ENCODE results near the gene UBAC1. TPM values are rescaled to one million over a fixed set of nuclear protein-coding genes. Genes with fewer than 3 reads are reported as not detected.
"Not testable (repeated sequence)": the region's sequence is repeated elsewhere in the genome, so short reads cannot be mapped to it uniquely, and the experiment has no call there.

The UBAC1 gene
- total RNA-seq, 4 donors from 2014 or later, result 47.6 to 63.2 (median 54.3) TPM

GRCh38 chr9:135946392-135946994, 14.7 kb downstream of the UBAC1 start:
- TF ChIP-seq CTCF (IDR thresholded peaks at IDR 0.05) (no peak), POLR2A (IDR thresholded peaks at IDR 0.05) (no peak)
- Histone ChIP-seq H3K36me3 (peaks cover 27 to 87% (median 44%) of the 10 kb centered on the region in 3 donors), H3K4me1 (peaks cover 1 to 17% (median 9%) of the 10 kb centered on the region in 3 donors), H3K27ac (no peak overlapping the region), H3K4me3 (no peak overlapping the region), H3K27me3 (no peaks in the 10 kb centered on the region), H3K9me3 (no peaks in the 10 kb centered on the region)
- WGBS, 2 donors, result 89 to 91% methylated on average over 8 to 11 of the region's 14 CpGs
- no peak for DNase-seq
- intact Hi-C loops (cut with DNase I), result no loop called here

- Histone ChIP-seq H3K9me3 (no peaks in the 10 kb centered on the region), H3K27me3 (no peaks in the 10 kb centered on the region), H3K27ac (no peak overlapping the region), H3K4me1 (peaks cover 0 to 12% (median 4%) of the 10 kb centered on the region in 3 donors), H3K4me3 (no peak overlapping the region), H3K36me3 (peaks cover 27 to 93% (median 44%) of the 10 kb centered on the region in 3 donors)
- WGBS, 2 donors, result 95 to 99% methylated on average over 8 to 12 of the region's 18 CpGs
- TF ChIP-seq POLR2A (IDR thresholded peaks at IDR 0.05) (no peak), CTCF (IDR thresholded peaks at IDR 0.05) (no peak)
- no peak for DNase-seq
- intact Hi-C loops (cut with DNase I), result no loop called here
Observed at GRCh38 chr9:135945969-135946368, 15.2 kb downstream of the UBAC1 start.

GRCh38 chr9:135944444-135945252, 16.5 kb downstream of the UBAC1 start:
- H3K36me3 ChIP-seq, result peaks cover 24 to 99% (median 49%) of the 10 kb centered on the region in 3 donors
- intact Hi-C loops (cut with DNase I), result no loop called here

GRCh38 chr9:135943604-135944003, 17.6 kb downstream of the UBAC1 start:
- H3K27ac ChIP-seq; H3K4me3 ChIP-seq; DNase-seq; H3K9me3 ChIP-seq; intact Hi-C loops (cut with DNase I); H3K4me1 ChIP-seq; H3K27me3 ChIP-seq: not testable (repeated sequence)
- WGBS, 2 donors, result 88 to 94% methylated on average over 6 of the region's 6 CpGs
- H3K36me3 ChIP-seq, result peaks cover 27 to 100% (median 50%) of the 10 kb centered on the region in 3 donors

More at GRCh38 chr9:135944444-135945252, 16.5 kb downstream of the UBAC1 start:
- TF ChIP-seq CTCF (IDR thresholded peaks at IDR 0.05) (no peak), POLR2A (IDR thresholded peaks at IDR 0.05) (no peak)
- no peaks in the 10 kb centered on the region for H3K9me3 ChIP-seq
- no peaks in the 10 kb centered on the region for H3K27me3 ChIP-seq
- no peak overlapping the region for H3K27ac ChIP-seq
- WGBS, 2 donors, result 90 to 91% methylated on average over 29 to 32 of the region's 36 CpGs
- H3K4me1 ChIP-seq, result no peaks in the 10 kb centered on the region
- no peak overlapping the region for H3K4me3 ChIP-seq
- DNase-seq, result no peak

GRCh38 chr9:135941288-135941995, 19.7 kb downstream of the UBAC1 start:
- no peak for DNase-seq
- peaks cover 36 to 100% (median 48%) of the 10 kb centered on the region in 3 donors for H3K36me3 ChIP-seq
- 75 to 84% methylated on average over 7 of the region's 13 CpGs for WGBS, 2 donors
- no peak overlapping the region for H3K4me3 ChIP-seq
- no peak for TF ChIP-seq CTCF (IDR thresholded peaks at IDR 0.05)
- TF ChIP-seq POLR2A (IDR thresholded peaks at IDR 0.05), result no peak
- no peaks in the 10 kb centered on the region for H3K9me3 ChIP-seq
- H3K27me3 ChIP-seq, result no peaks in the 10 kb centered on the region
- peak overlapping the region in 2 of 4 donors; percentile 42 to 58 for H3K27ac ChIP-seq
- intact Hi-C loops (cut with DNase I), result no loop called here
- H3K4me1 ChIP-seq, result no peaks in the 10 kb centered on the region
